HepG2 (cell line): ENCODE measurements around the gene CYB5A. TPM values are rescaled to one million over a fixed set of nuclear protein-coding genes. Genes with fewer than 3 reads are reported as not detected.

Source experiments
- ATAC-seq: fragments of 200-7000 bp; cut with Tn5 transposase; 3 replicates; pipeline ENCODE4 v1.9.1; 2020; ENCODE audit warnings: mild to moderate bottlenecking, moderate library complexity
- BruUV-seq: library from RNA; stranded (reverse); fragments of 400-500 nt; replicated peaks from 2 replicates; lab custom pipeline; 2021; lab: Mats Ljungman, UMichigan
- CTCF ChIA-PET: fragments of 300-600 bp; formaldehyde crosslinking; extraction: SDS; loops from one replicate; lab custom pipeline; 2021; ENCODE audit warnings: low total read pairs, inconsistent platforms, low intra/inter-chr PET ratio; lab: Yijun Ruan, JAX
- POLR2A ChIA-PET: fragments of 350-600 bp; sonication (Branson Sonifier 250); formaldehyde crosslinking; loops from one replicate; lab custom pipeline; 2020; ENCODE audit warnings: antibody characterized with exemption, inconsistent platforms; lab: Yijun Ruan, JAX
- DNase-seq: peaks from one replicate; pipeline ENCODE4 v3.0.0-alpha.2; 2015; ENCODE audit warnings: low spot score
- FAIRE-seq: peaks from 3 replicates; lab custom pipeline; 2011; peaks lifted over from hg19 to GRCh38; lab: Jason Lieb, UNC
- H2AFZ ChIP-seq: one replicate; pipeline ENCODE4 v1.6.1; 2011; ENCODE audit warnings: low read length, inconsistent platforms
- H3K27ac ChIP-seq: fragments of 300-600 bp; 3 replicates; pipeline ENCODE4 v1.8.0; 2011; ENCODE audit warnings: mixed run types, mild to moderate bottlenecking, mixed read lengths, low read length, inconsistent platforms; ENCODE audit not compliant: insufficient read depth; ENCODE audit errors: extremely low read length
- H3K27me3 ChIP-seq, 2 experiments: fragments of 200-600 bp in 1 of 2; 2 replicates in 1 of 2; 3 replicates in 1 of 2; pipeline versions ENCODE4 v1.6.0 to v1.8.0; 2011; ENCODE audit warnings: low read length in 2 of 2, mild to moderate bottlenecking in 2 of 2, moderate library complexity in 2 of 2, inconsistent platforms in 1 of 2; ENCODE audit not compliant: insufficient read depth in 2 of 2, control insufficient read depth in 1 of 2
- H3K36me3 ChIP-seq, 2 experiments: fragments of 200-600 bp in 1 of 2; replicated peaks in 1 of 2; 2 replicates in 1 of 2; 3 replicates in 1 of 2; pipeline versions ENCODE4 v1.5.1 to v1.8.0; 2011; ENCODE audit warnings: low read length in 2 of 2, inconsistent platforms in 1 of 2; ENCODE audit not compliant: insufficient read depth in 2 of 2, control insufficient read depth in 1 of 2
- H3K4me1 ChIP-seq: 2 replicates; pipeline ENCODE4 v1.5.1; 2012; ENCODE audit warnings: low read length, inconsistent platforms; ENCODE audit not compliant: insufficient read depth
- H3K4me2 ChIP-seq: 2 replicates; pipeline ENCODE4 v1.6.0; 2011; ENCODE audit warnings: low read depth, low read length, inconsistent platforms
- H3K4me3 ChIP-seq, 3 experiments: fragments of 200-600 bp in 1 of 3; sonication (generic), shearing (Covaris generic) in 1 of 3; replicated peaks in 1 of 3; 2 replicates each; pipeline ENCODE4 v1.5.1; 2011 to 2016; ENCODE audit warnings: low read length in 3 of 3, inconsistent platforms in 2 of 3, low read depth in 2 of 3, mild to moderate bottlenecking in 2 of 3, control low read depth in 1 of 3, mixed read lengths in 1 of 3; ENCODE audit not compliant: insufficient read depth in 1 of 3
- H3K79me2 ChIP-seq: one replicate; pipeline ENCODE4 v1.6.1; 2011; ENCODE audit warnings: low read length, inconsistent platforms; ENCODE audit not compliant: insufficient read depth
- H3K9ac ChIP-seq: 2 replicates; pipeline ENCODE4 v1.6.0; 2011; ENCODE audit warnings: mild to moderate bottlenecking, low read depth, low read length, inconsistent platforms; ENCODE audit not compliant: insufficient read depth
- H3K9me3 ChIP-seq: 2 replicates; pipeline ENCODE4 v1.5.1; 2012; ENCODE audit warnings: mild to moderate bottlenecking, low read length
- H4K20me1 ChIP-seq: 2 replicates; pipeline ENCODE4 v1.6.0; 2011; ENCODE audit warnings: inconsistent platforms, mild to moderate bottlenecking, low read length, moderate library complexity; ENCODE audit not compliant: insufficient read depth
- ZNF451 ChIP-seq: sonication (generic); formaldehyde crosslinking; IDR thresholded peaks from 2 replicates; pipeline ENCODE4 v1.5.0; 2020; ENCODE audit warnings: mild to moderate bottlenecking, missing genetic modification reagents
- WGBS: methylation state at CpG from one replicate; pipeline ENCODE4 v1.1.6; 2017; ENCODE audit warnings: low lambda C conversion rate; 5-methylcytosine and 5-hydroxymethylcytosine counted together
- in situ Hi-C: cut with HindIII; loops from 2 replicates; pipeline ENCODE4 v1.10.0; 2017; ENCODE audit warnings: low pct_unique_long_range_greater_than_20kb; ENCODE audit not compliant: extremely low pct_ligation_motif_present
- intact Hi-C: fragments of 100-400 bp; cut with micrococcal nuclease; formaldehyde crosslinking; loops from one replicate; pipeline ENCODE4 v1.10.0; 2022; ENCODE audit not compliant: unreplicated experiment
- polyA plus RNA-seq, 8 experiments: library from polyadenylated mRNA; depleted of rRNA in 3 of 8; stranded (reverse) in 7 of 8; unstranded in 1 of 8; fragments of >200 nt; fragmentation: Illumina TruSeq in 4 of 8; extraction: Trizol in 4 of 8; gene quantifications; 2 replicates each; pipeline versions ENCODE4 v1.2.1 to v1.2.3, GENCODE V29; 2011 to 2016; ENCODE audit warnings: low read depth in 4 of 8, missing spikeins in 1 of 8, mixed read lengths in 1 of 8; ENCODE audit not compliant: insufficient read depth in 1 of 8
- total RNA-seq, 5 experiments: library from RNA; depleted of rRNA; stranded (reverse); fragments of >200 nt; fragmentation: Illumina TruSeq; extraction: Trizol; gene quantifications; 2 replicates each; pipeline ENCODE4 v1.2.3, GENCODE V29; 2016; ENCODE audit warnings: low read depth in 1 of 5
- TF ChIP-seq, protein P1 (sequence below): sonication (generic); formaldehyde crosslinking; IDR thresholded peaks from 2 replicates; pipeline ENCODE4 v1.4.0; 2020; ENCODE audit warnings: missing genetic modification reagents

CYB5A gene
- total and polyA plus RNA-seq, 2 of the 13 experiments (the other 11 are each of a cell fraction or from before 2014, with no cell fraction given) = 215 to 356 TPM

DNA sequence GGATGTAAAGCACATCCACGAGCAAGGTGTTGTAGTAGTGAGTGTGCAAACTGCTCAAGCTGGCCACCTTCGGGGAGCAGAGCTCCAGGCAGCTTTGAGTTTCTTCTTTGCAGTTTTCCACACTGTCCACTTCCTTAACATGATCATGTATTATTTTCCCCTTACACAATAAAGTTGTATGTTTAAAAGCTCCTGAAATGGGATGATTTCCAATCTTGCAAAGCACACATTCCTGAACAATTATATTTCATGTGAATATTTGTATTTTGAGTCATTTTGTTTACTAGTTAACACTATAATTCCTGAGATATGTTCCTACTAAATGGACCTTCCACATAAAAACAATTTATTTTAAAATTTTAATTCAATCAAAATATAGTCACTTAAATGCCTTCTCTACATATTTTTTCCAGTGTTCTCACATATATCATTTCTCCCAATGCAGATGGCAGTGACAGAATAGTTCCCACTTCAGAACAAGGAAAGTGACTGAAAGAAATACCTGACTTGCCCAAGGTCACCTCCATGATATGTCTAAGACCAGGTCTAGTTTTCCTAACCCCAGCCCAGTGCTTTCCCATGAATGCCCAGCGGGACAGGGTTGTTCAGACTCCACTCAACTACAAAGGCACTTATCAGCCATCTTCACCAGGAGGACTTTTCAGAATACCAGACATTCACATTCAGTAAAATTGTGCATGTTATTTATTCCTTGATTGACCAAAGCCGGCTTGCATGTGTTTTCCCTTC, 5.5 kb downstream of the CYB5A start:
- intact Hi-C loops = no loop called here
- no TSS peak for BruUV-seq
- Histone ChIP-seq H3K27me3 (no peaks in the 10 kb centered on the region; a peak in 1 of 5 replicates), H2AFZ (no peak overlapping the region), H3K4me2 (no peak overlapping the region; the same call in 1 of the 2 replicates), H3K79me2 (peaks cover 98% of the 10 kb centered on the region), H3K36me3 (0 out of 5 replicates have a peak, but pooled peaks cover 0 to under 1% of the 10 kb centered on the region in 2 experiments), H3K4me1 (peaks cover 93% of the 10 kb centered on the region), H4K20me1 (no peaks in the 10 kb centered on the region), H3K27ac (peak overlapping the region; percentile 17), H3K9ac (no peak overlapping the region), H3K9me3 (no peaks in the 10 kb centered on the region), H3K4me3 (no peak overlapping the region)
- in situ Hi-C loops = loop anchor here (25.0 kb wide), 1 partner anchor 926 kb away; the partner anchor contains the start of genes PTGR3 and TSHZ1
- TF ChIP-seq, protein P1, sequence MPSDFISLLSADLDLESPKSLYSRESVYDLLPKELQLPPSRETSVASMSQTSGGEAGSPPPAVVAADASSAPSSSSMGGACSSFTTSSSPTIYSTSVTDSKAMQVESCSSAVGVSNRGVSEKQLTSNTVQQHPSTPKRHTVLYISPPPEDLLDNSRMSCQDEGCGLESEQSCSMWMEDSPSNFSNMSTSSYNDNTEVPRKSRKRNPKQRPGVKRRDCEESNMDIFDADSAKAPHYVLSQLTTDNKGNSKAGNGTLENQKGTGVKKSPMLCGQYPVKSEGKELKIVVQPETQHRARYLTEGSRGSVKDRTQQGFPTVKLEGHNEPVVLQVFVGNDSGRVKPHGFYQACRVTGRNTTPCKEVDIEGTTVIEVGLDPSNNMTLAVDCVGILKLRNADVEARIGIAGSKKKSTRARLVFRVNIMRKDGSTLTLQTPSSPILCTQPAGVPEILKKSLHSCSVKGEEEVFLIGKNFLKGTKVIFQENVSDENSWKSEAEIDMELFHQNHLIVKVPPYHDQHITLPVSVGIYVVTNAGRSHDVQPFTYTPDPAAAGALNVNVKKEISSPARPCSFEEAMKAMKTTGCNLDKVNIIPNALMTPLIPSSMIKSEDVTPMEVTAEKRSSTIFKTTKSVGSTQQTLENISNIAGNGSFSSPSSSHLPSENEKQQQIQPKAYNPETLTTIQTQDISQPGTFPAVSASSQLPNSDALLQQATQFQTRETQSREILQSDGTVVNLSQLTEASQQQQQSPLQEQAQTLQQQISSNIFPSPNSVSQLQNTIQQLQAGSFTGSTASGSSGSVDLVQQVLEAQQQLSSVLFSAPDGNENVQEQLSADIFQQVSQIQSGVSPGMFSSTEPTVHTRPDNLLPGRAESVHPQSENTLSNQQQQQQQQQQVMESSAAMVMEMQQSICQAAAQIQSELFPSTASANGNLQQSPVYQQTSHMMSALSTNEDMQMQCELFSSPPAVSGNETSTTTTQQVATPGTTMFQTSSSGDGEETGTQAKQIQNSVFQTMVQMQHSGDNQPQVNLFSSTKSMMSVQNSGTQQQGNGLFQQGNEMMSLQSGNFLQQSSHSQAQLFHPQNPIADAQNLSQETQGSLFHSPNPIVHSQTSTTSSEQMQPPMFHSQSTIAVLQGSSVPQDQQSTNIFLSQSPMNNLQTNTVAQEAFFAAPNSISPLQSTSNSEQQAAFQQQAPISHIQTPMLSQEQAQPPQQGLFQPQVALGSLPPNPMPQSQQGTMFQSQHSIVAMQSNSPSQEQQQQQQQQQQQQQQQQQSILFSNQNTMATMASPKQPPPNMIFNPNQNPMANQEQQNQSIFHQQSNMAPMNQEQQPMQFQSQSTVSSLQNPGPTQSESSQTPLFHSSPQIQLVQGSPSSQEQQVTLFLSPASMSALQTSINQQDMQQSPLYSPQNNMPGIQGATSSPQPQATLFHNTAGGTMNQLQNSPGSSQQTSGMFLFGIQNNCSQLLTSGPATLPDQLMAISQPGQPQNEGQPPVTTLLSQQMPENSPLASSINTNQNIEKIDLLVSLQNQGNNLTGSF = no peak
- no peak for TF ChIP-seq ZNF451
- ATAC-seq (no peak), FAIRE-seq (no peak), DNase-seq (no peak)
- CTCF ChIA-PET = no interaction called here
- POLR2A ChIA-PET = interaction anchor here (1.1 kb wide), 1 partner anchor 209 kb away, joined by 3 read pairs; the partner anchor contains the start of gene CNDP2
- 96% methylated on average over 4 of the region's 4 CpGs for WGBS
